Transverse colon (tissue), 4 donors: ENCODE data around the gene MMD.

Source experiments
- EP300 ChIP-seq: sonication (generic); formaldehyde crosslinking; IDR thresholded peaks from one replicate; pipeline ENCODE4 v1.6.1; 2017; ENCODE audit warnings: antibody characterized with exemption, low read depth
- POLR2AphosphoS5 ChIP-seq, 3 donors: sonication (generic); formaldehyde crosslinking; IDR thresholded peaks; one replicate each; pipeline ENCODE4 v1.6.1; 2016; ENCODE audit warnings: antibody characterized with exemption in 3 of 3
- TF ChIP-seq, protein P1 (sequence below), 5 experiments: fragments of 200-600 bp in 3 of 5; fragments of 450-650 bp in 2 of 5; sonication (generic) in 3 of 5; IDR thresholded peaks; 1 replicate in 2 of 5; 2 replicates in 3 of 5; pipeline ENCODE4 v1.5.1; 2016 to 2017; ENCODE audit warnings: antibody characterized with exemption in 5 of 5, inconsistent platforms in 3 of 5, mild to moderate bottlenecking in 2 of 5, moderate library complexity in 1 of 5

DNA sequence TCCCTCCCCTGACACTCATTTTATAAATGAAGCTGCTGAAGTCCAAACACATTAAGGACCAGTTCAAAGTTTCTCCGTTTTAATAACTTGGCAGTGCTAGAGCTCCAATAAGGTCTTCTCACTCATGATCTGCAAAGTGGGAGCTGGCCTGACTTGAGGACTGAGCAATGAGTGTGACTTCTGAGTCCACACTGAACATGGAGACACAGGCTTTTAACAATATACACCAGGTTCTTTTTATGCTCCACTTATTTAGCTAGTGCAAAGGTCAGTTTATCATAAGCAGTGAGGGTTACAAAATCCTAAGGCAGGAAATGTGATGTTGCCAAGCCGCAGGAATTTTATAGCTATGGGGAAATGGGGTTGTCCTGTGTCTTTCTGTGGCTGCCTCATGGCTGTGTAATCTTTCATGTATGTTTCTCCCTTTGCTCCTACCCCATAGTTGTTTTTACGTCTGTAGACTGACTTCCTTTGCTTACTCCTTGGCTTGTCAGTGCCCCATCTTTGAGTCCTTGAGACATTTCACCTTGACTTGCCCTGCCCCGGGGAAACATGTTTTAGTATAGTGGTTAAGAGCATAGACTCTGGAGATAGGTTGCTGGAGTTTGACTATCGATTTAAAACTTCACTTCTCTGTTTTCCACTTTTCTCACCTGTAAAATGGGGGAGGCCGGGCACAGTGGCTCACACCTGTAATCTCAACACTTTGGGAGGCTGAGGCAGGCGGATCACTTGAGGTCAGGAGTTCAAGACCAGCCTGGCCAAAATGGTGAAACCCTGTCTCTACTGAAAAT, 12.2 kb upstream of the MMD start:
- TF ChIP-seq, protein P1, sequence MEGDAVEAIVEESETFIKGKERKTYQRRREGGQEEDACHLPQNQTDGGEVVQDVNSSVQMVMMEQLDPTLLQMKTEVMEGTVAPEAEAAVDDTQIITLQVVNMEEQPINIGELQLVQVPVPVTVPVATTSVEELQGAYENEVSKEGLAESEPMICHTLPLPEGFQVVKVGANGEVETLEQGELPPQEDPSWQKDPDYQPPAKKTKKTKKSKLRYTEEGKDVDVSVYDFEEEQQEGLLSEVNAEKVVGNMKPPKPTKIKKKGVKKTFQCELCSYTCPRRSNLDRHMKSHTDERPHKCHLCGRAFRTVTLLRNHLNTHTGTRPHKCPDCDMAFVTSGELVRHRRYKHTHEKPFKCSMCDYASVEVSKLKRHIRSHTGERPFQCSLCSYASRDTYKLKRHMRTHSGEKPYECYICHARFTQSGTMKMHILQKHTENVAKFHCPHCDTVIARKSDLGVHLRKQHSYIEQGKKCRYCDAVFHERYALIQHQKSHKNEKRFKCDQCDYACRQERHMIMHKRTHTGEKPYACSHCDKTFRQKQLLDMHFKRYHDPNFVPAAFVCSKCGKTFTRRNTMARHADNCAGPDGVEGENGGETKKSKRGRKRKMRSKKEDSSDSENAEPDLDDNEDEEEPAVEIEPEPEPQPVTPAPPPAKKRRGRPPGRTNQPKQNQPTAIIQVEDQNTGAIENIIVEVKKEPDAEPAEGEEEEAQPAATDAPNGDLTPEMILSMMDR (IDR thresholded peaks at IDR 0.05) = no peak
- TF ChIP-seq POLR2AphosphoS5 (IDR thresholded peaks at IDR 0.05) (peak; percentile 56 to 83 (median 67)), EP300 (peak; percentile 11)
